Left renal pelvis (tissue), 4 donors: Measurements from ENCODE around the gene ZNF598. TPM values are rescaled to one million over a fixed set of nuclear protein-coding genes. Genes with fewer than 3 reads are reported as not detected.
"Not testable (repeated sequence)": the region's sequence is repeated elsewhere in the genome, so short reads cannot be mapped to it uniquely, and the experiment has no call there.

Source experiments
- DNase-seq, 4 donors: peaks; one replicate each; pipeline ENCODE4 v3.0.0-alpha.2; 2013; ENCODE audit warnings: low read depth in 4 of 4, low spot score in 3 of 4
- polyA plus RNA-seq, 4 donors: library from polyadenylated mRNA; unstranded; fragments of 120-200 nt; gene quantifications; one replicate each; pipeline ENCODE4 v1.2.1, GENCODE V29; 2013; ENCODE audit not compliant: insufficient read length in 4 of 4

Gene ZNF598
- polyA plus RNA-seq, 4 donors, result 16.9 to 28.3 (median 18.9) TPM

DNA sequence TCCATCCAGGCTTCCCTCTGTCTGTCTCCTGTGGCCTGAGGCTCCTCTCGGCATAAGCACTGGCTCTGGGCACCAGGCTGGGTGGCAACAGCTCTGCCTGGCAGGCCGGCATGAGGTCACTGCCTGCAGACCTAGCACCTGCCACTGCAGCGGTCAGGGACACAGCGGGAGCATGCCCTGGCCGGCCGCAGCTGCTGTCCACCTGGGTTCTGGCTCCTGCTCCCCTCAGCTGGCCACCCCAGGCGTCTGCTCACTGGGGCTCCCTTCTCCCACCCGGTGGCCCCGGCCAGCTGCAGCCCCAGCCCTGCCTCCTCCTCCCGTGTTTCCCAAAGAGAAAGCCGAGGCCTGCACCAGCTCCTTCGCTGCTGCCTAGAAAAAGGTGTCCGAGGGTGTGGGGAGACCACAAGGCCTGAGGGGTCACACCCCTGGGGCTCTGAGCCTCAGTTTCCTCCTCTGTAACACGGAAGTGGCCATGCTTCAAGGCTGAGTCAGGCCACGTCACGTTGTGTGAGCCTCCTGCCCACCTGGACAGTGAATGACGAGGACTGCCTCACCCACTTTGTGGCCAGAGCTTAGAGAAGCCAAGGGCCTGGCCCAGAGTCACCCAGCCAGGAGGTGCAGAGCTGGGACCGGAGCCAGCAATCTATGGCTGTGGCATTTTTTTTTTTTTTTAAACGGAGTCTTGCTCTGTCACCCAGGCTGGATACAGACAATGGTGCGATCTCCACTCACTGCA is 31.3 kb upstream of the ZNF598 start:
- no peak for DNase-seq

DNA sequence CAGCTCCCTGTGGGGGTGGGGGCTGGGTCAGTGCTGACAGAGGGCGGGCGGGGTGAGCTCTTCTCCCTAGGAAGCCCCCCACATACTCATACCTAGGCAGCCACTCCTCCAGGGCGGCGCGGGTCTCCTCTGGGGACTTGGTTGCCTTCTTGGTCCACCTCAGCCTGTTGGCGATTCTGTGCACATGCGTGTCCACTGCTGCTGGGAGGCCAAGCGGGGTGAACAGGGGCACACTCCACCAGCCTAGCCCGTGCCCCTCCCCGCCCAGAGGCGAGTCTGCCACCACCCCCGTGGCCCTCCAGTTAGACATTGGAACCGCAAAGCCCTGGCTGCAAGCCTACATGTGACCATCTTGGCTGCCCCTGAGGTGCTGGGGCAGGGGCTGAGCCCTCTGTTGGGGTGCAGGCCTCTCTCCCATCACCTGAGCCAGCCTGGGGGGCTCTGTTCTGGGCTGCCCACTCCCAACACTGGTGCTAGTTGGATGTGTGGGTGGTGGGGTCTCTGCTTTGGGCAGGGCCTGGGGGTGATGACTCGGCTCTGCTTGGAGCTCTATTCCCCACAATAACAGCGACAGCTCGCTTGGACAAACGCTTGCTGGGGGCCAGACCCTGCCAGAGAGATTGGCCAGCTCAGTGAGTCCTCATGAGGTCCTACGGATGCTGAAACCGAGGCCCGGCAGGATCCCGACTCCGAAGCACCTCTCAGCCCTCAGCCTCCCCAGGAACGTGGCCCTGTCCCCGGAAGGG is 30.6 kb upstream of the ZNF598 start:
- DNase-seq, result no peak

DNA sequence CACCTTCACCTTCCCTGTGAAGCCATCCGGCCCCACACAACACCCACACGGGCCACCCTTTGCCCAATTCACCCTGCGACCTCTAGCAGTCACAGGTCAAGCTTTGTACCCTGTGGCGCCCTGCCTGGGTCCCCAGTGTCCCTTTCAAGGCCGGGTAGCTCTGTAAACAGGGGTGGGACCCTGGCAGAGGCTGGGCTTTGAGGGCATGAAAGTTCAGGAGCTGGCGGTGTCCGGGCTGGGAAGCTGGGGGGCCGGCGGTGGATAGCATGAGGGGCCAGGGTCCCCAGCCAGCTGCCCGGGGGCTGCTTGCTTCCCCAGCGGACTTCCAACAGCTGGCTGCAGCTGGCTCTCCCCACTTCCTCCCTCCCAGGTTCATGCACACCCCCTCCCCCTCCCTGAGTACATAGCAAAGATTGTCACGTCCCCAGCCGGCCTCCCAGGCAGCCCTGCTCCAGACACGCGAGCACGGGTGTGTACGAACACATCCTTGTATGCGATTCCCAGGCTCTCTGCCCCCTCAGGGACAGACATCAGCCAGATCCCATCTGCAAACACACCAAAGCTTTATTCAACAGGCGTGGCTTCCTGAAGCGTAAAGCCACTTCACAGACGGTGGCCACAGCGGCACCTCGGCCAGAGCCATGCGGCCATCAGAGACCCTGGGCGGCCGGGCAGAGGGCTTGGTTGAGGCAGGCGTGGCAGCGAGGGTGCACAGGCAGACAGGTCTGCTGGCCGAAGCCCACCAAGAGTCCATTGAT is 29.8 kb upstream of the ZNF598 start:
- DNase-seq, result peak in 1 of 4 donors; percentile 84

DNA sequence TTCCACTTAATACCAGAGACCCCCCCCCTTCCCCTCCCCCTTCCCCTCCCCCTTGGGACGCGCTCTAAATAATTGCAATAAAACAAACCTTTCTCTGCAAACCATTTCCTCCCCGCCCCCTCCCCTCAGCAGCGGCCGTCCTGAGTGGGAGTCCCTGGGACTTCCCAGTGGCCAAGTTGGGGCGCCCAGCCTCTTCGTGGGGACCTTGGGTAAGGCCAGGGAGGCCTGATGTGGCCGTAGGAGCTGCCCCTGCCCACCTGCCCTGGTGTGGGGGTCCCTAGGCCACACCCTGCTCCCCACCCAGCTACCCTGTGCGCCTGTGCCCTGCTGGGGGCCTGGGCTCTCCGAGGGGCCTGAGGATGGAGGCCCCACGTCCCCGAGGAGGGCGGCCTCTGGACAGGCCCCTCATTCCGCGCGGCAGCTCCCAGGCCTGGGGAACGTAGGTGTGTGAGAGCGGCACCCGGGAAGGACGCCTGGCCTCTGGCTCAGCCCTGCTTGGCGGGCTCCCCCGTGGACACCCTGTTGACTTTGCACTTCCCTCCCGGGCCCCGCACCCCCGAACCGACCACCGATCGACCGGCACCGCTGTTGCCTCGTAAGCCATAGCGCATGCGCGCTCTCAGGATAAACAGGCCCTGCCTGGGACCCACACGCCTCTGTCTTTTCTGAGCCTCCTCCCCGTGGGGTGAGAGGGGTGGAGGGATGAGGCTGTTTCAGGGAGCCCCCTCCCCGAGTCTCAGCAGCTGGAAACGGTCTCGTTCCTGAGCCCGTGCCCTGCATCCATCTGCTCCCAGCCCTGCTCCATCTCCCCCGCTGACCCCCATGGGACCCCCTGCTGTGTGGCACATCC is 29.0 kb upstream of the ZNF598 start:
- DNase-seq, result peak in 1 of 4 donors; percentile 64

DNA sequence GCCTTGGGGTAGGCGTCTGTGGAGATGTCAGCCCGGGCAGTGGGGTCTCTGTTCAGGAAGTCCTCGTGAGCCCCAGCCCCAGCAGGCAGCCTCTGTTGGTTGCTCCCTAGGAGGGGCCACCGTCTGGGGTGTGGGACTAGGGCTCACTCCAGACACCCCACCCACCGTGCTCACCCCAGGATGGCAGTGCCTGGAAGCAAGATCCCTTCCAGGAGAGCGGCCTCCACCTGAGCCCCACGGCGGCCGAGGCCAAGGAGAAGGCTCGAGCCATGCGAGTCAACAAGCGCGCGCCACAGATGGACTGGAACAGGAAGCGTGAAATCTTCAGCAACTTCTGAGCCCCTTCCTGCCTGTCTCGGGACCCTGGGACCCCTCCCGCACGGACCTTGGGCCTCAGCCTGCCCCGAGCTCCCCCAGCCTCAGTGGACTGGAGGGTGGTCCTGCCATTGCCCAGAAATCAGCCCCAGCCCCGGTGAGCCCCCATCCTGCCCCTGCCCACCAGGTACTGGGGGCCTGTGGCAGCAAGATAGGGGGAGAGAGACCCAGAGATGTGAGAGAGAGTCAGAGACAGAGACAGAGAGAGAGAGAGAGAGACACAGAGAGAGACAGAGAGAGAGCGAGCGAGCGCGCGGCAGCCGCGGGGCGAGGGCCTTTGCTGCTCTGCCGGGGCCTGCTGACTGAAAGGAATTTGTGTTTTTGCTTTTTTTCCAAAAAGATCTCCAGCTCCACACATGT is 28.2 kb upstream of the ZNF598 start:
- DNase-seq, result no peak

DNA sequence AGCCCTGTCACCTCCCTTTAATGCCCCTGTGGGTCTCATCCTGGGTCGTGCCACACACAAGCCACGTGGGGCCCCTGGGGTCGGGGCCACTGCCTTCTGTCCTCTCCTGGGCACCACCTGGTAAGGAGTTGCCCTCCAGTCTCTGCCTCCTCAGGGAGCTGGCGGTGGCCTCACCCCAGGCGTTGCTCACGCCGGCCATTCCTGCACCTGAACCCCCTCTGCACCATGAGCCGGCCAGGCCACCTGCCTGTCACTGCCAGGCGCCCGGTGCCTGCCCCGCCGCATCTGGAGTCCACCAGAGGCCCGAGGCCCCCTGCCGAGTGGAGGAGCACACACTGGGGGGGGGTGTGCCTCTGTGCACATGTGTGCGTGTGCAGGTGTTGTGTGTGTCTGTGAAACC is 27.5 kb upstream of the ZNF598 start:
- DNase-seq, result no peak

DNA sequence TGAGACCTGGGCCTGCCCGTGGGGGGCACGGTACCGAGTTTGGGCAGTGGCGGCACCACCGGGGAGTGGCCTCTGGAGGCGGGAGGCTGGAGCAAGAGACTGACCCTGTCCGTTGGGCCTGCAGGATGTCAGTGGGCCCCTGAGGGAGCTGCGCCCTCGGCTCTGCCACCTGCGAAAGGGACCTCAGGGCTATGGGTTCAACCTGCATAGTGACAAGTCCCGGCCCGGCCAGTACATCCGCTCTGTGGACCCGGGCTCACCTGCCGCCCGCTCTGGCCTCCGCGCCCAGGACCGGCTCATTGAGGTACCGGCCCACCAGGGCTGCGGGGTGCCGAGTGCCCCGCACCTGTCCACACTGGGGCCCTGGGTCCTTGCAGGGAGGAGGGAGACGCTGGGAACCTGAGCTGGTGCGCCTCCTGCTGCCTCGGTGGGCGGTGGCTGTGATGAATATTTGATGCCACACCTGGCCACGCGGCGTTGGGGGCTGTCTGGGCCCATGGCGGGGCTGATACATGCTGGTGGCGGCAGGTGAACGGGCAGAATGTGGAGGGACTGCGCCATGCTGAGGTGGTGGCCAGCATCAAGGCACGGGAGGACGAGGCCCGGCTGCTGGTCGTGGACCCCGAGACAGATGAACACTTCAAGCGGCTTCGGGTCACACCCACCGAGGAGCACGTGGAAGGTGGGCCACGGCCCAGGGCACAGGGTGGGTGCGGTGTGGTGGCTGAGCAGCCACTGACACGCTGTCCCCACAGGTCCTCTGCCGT is 26.8 kb upstream of the ZNF598 start:
- DNase-seq, result no peak

DNA sequence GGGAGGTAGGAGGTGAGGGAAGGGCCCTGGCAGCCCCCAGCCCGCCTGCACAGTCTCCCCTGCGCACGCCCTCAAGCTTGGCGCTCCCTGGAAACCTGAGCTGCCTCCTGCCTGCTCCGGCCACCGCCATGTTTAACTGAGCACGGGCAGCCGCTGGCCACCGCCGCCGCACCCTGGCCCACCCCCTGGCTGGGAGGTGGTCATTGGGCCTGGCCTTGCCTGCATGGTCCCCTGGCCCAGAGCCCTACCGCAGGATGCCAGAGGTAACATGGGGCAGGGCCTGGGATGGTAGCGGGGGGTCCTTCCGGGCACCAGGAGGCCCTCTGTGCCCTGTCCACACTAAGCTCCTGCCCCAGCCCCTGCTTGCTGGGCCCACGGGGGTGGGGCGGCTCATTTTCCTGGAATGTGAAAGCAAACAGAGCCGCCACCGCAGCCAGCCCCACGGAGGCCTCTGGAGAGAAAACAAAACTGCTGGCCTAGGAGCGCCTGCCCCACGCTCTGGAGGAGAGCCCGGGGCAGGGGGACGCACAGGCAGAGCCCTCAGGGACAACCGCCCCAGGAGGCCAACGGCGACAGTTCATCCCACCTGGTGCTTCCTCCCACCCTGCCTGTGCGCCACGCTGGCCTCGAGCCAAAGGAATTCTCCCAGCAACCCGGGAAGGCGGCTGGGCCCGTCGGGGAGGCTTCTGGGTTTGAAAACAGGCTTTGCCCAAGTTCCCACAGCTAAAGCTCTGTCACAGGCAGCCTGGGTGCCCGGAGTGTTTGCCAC is 26.0 kb upstream of the ZNF598 start:
- no peak for DNase-seq

DNA sequence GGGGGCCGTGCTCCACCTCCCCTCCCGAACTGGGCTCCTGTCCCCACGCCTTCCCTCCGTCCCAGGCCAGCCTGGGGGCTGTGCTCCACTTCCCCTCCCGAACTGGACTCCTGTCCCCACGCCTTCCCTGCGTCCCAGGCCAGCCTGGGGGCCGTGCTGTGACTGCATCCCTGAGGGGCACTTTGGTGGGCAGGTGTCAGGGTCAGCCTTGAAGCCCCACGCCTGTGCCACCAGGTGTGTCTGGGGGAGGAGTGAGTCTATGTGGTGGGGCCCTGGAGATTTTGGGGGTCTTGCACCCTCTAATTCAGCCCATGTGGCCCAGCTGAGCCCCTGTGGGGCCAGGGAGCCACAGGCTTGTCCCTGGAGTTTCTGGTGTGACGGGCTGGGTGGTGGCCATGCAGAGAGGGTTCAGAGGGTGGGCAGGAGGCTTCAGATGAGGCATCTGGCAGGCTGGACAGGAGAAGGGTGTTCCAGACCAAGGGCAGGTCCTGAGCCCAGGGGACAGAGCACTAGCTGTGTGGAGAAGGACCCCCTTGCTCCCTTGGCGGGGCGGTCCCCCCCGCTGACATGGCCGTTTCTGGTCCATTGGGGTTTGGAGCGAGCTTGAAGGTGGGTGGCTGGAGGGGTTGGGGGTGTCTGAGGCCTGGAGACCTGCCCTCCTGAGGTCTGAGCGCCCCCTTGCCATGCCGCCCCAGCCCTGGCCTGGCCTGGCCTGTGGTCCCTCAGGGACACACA is 25.2 kb upstream of the ZNF598 start:
- no peak for DNase-seq

DNA sequence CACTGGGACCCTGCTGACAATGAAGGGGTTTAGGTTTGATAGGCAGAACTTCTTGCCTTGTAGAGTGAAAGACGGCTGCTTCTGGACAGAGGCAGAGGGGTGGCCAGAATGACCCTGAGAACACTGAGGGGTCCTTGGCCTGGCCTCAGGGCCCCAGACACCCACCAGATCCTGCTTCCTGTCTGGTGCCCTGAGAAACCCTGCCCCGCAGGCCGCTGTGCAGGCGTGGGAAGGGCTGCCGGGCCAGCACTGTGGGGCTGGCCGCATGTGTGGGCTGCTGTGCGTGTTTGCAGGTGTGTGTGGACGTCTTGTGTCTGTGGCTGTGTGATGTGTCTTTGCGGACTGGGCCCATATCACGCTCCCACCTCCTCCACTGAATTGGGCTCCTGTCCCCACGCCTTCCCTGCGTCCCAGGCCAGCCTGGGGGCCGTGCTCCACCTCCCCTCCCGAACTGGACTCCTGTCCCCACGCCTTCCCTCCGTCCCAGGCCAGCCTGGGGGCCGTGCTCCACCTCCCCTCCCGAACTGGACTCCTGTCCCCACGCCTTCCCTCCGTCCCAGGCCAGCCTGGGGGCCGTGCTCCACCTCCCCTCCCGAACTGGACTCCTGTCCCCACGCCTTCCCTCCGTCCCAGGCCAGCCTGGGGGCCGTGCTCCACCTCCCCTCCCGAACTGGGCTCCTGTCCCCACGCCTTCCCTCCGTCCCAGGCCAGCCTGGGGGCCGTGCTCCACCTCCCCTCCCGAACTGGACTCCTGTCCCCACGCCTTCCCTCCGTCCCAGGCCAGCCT is 24.5 kb upstream of the ZNF598 start:
- not testable (repeated sequence) for DNase-seq

DNA sequence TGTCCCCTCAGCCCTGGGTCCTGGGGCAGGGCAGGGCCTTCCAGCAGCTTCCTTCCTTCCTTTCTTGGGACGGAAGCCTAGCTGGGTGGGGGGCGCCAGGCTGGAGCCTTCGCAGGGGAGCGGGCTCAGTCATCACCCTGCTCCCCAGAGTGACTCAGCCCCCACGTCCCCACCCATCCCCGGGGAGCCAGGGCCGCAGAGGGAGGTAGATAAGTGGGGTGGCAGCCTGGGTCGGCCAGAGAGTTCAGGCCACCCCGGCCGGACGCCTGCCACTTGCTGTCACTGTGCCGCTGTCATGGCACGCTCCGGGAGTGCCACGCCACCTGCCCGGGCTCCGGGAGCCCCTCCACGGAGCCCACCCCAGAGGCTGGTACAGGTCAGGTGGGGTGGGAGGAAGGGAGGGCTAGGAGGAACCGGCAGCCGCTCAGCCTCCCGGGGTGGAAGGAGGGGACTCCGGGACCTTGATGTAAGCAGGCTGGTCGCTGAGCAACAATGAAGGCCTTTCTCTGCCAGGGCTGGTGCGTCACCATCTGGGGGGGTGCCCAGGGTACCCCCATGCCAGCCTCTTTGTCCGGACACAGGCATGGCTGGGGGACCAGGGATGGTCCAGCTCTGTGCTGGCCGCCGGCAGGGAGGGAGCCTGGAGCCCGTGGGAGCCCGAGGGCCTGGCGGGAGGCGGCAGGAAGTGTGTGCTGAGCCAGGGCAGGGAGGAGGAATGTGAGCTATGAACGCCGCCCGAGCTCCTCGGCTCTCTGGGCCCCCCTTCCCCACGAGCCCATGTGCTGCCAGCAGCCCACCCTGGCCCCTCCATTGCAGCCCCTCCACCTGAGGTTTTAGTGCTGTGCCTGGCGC is 23.7 kb upstream of the ZNF598 start:
- DNase-seq, result no peak

DNA sequence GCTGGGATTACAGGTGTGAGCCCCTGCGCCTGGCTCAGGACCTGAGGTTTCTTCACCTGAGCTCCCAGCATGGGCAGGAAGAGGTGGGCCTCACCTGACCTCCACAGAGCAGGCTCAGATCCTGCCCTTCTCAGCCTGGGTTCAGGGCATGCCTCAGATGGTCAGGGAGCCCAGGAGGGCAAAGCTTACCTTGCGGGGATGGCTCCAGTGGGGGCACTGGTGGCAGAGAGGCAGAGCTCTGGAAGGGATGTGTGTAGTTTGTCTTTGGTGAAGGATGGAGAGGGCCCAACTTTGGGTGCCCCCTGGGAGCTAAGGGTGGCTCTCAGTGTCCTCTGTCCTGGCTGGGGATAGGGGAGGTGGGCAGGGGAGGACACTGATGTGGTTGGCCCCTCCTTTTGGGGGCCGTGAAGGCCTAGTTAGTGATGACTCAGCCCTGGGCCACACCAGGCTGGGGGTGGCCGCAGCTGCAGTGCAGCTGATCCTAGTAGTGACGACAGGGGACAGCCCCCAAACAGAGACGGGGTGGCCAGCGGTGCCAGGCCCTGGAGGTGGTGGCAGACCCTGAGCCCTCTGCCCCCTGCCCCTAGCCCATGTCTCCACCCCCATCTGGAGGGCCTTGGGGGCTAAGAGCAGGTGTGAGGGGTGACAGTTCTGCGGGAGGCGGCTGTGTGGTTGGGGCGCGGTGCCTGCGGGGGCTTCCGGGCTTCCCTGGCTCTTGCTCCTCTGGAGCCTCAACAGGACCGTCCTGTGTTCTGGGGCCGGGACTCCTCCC is 22.9 kb upstream of the ZNF598 start:
- no peak for DNase-seq

DNA sequence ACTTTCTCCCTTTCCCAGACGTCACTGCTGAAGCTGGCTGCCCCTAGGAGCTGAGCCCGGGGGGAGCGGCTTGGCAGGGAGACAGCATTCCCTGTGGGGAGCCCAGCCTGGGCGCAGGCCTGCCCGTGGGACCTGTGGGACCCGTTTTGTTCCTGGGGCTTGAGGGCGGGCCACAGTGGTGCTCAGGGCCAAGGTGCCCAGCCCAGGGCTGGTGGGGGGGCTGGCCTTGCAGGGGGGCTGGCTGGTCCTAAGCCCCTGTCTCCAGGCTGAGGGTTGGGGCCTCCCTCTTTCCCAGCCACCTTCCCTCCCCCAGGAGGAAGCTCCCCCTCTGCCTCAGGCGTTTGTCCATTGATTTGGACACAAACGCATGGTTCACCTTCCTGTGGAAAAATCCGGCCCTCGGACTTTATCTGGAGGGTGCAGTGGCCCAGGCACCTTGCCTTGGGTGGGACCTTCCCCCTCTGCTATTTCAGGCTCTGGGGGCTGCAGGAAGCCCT is 21.5 kb upstream of the ZNF598 start:
- DNase-seq, result no peak

DNA sequence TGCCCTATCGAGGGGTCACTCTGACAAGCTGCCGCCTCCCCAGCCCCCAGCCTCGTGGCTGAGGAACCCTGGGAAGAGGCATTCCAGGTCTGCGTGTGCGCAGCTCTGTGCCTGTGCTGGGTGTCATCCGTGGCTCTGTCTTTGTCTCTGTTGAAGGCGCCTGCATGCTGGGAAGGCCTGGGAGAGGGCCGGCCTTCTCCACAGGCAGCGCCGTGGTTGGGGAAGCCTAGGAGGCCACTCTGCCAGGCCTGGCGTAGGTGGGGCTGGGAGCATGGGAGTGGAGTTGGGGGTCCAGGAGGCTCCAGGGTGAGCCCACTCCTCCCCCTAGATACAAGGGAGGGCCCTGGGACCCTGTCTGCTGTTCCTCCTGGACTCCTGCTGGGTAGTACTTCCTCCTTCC is 20.4 kb upstream of the ZNF598 start:
- no peak for DNase-seq

DNA sequence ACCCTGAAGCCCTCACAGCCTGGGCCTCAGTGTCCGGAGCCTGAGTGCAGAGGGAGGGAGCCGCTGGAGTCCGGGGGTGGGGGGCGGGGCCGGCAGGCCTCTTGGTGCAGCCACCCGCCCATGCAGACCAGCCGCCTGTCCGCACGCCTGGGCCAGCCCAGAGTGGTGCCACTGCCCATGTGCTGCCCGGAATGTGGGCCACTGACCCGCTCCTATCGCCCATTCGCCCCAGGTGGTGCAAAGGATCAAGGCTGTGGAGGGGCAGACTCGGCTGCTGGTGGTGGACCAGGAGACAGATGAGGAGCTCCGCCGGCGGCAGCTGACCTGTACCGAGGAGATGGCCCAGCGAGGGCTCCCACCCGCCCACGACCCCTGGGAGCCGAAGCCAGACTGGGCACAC is 19.7 kb upstream of the ZNF598 start:
- no peak for DNase-seq
